ENCODE measurements around the gene CXCL8.
A peak's percentile ranks its signal among the peaks of the same experiment; 100 is the strongest.

The CXCL8 gene

DNA sequence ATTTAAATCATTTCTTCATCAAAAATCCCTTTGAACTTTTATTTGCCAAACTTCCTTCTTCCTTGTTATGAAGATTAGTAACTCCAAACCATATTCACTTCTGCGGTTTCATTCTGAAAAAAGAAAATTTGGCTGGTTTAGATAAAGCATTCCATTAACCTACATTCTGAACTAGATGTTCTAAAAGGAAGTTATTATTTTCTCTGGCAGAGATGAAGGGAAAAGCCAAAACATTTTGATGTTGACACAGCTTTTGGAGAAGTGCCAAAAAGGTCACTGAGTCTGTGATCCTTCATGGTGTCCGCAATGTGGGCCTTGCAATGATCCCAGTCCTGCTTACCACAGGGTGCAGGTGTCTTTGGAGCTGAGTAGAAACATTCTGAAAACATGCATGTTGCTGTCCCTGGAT is 36.0 kb downstream of the CXCL8 start:
- no peak for TF ChIP-seq TAF1 (IDR thresholded peaks at IDR 0.05; ENCODE audit: borderline replicate concordance, insufficient read depth, low read length)
- TF ChIP-seq SIN3A (IDR thresholded peaks at IDR 0.05; ENCODE audit: borderline replicate concordance, insufficient read depth, low read length) = no peak
- peak; percentile 25; the same call in 1 of the 2 replicates for TF ChIP-seq POLR2AphosphoS5 (IDR thresholded peaks at IDR 0.05; ENCODE audit: low read depth, low read length)

DNA sequence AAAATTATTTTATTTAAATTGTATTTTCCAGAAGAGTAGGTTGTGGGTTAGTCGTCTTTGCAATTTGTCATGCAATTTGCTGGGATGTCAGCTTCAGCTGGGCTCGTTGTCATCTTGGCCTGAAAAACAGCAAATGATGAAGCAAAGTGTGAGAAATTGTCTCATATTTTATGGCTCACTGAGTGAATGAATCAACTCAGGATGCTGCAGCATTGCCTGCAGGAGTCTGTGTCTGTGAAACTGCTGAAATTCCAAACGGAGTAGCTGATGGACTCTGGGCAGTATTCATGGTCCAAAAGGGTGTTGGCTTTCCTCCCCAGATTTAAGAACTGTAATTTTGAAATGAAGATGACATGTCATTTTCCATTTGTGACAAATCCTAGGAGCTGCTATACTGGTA is 37.2 kb downstream of the CXCL8 start:
- TF ChIP-seq TAF1 (IDR thresholded peaks at IDR 0.05; ENCODE audit: borderline replicate concordance, insufficient read depth, low read length) (no peak), FOXP2 (optimal IDR thresholded peaks at IDR 0.05; ENCODE audit: borderline replicate concordance, extremely low read depth, extremely low read length, insufficient read depth) (no peak), SIN3A (IDR thresholded peaks at IDR 0.05; ENCODE audit: borderline replicate concordance, insufficient read depth, low read length) (no peak), POLR2AphosphoS5 (IDR thresholded peaks at IDR 0.05; ENCODE audit: low read depth, low read length) (no peak)
- TF ChIP-seq, protein P1, sequence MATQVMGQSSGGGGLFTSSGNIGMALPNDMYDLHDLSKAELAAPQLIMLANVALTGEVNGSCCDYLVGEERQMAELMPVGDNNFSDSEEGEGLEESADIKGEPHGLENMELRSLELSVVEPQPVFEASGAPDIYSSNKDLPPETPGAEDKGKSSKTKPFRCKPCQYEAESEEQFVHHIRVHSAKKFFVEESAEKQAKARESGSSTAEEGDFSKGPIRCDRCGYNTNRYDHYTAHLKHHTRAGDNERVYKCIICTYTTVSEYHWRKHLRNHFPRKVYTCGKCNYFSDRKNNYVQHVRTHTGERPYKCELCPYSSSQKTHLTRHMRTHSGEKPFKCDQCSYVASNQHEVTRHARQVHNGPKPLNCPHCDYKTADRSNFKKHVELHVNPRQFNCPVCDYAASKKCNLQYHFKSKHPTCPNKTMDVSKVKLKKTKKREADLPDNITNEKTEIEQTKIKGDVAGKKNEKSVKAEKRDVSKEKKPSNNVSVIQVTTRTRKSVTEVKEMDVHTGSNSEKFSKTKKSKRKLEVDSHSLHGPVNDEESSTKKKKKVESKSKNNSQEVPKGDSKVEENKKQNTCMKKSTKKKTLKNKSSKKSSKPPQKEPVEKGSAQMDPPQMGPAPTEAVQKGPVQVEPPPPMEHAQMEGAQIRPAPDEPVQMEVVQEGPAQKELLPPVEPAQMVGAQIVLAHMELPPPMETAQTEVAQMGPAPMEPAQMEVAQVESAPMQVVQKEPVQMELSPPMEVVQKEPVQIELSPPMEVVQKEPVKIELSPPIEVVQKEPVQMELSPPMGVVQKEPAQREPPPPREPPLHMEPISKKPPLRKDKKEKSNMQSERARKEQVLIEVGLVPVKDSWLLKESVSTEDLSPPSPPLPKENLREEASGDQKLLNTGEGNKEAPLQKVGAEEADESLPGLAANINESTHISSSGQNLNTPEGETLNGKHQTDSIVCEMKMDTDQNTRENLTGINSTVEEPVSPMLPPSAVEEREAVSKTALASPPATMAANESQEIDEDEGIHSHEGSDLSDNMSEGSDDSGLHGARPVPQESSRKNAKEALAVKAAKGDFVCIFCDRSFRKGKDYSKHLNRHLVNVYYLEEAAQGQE (IDR thresholded peaks at IDR 0.05; ENCODE audit: insufficient read depth in 1 of 2, low read depth in 2 of 2, low read length in 2 of 2) = no peak

DNA sequence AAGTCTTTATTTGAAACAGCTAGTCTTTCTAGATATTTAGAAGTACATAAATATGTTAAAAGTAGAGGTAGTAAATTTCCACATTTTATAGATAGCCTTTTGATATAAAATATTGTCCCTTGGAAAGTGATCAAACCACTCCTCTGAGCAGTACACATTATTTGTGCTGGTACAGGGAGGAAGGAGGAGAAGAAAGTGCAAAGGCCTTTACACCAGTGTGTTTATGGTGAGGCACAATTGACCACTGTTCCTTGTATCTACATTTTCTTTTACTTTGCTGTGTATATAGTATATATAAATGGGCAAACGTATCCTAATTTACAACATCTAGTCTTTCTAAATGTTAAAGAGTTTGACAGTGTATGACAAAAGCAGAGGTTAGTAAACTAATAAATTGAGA is 39.9 kb downstream of the CXCL8 start:
- TF ChIP-seq, protein P1 (IDR thresholded peaks at IDR 0.05; ENCODE audit: insufficient read depth in 1 of 2, low read depth in 2 of 2, low read length in 2 of 2) = no peak
- TF ChIP-seq POLR2AphosphoS5 (IDR thresholded peaks at IDR 0.05; ENCODE audit: low read depth, low read length) = no peak
- no peak for TF ChIP-seq TAF1 (IDR thresholded peaks at IDR 0.05; ENCODE audit: borderline replicate concordance, insufficient read depth, low read length)
- TF ChIP-seq FOXP2 (optimal IDR thresholded peaks at IDR 0.05; ENCODE audit: borderline replicate concordance, extremely low read depth, extremely low read length, insufficient read depth) = no peak
- TF ChIP-seq SIN3A (IDR thresholded peaks at IDR 0.05; ENCODE audit: borderline replicate concordance, insufficient read depth, low read length) = no peak

DNA sequence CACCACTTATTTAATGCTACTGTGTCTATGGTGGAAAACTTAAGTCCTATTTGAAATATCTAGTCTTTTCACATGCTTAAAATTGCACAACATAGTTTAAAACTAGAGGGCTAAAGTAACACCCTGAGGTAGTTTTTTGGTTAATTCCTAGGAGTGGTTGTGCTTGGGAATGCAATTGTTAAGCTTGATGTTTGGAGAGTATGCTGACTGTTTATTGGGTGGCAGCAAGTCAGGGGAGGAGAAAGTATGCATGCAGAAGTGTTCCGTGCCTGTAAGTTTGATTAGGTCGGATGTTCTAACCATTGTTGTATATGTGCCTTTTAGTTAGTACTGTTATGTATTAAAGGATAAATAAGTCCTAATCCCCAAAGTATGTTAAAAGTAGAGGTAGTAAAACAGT is 40.5 kb downstream of the CXCL8 start:
- no peak for TF ChIP-seq SIN3A (IDR thresholded peaks at IDR 0.05; ENCODE audit: borderline replicate concordance, insufficient read depth, low read length)
- TF ChIP-seq, protein P1 (IDR thresholded peaks at IDR 0.05; ENCODE audit: insufficient read depth in 1 of 2, low read depth in 2 of 2, low read length in 2 of 2) = no peak
- no peak for TF ChIP-seq TAF1 (IDR thresholded peaks at IDR 0.05; ENCODE audit: borderline replicate concordance, insufficient read depth, low read length)
- no peak for TF ChIP-seq POLR2AphosphoS5 (IDR thresholded peaks at IDR 0.05; ENCODE audit: low read depth, low read length)
- TF ChIP-seq FOXP2 (optimal IDR thresholded peaks at IDR 0.05; ENCODE audit: borderline replicate concordance, extremely low read depth, extremely low read length, insufficient read depth) = no peak

DNA sequence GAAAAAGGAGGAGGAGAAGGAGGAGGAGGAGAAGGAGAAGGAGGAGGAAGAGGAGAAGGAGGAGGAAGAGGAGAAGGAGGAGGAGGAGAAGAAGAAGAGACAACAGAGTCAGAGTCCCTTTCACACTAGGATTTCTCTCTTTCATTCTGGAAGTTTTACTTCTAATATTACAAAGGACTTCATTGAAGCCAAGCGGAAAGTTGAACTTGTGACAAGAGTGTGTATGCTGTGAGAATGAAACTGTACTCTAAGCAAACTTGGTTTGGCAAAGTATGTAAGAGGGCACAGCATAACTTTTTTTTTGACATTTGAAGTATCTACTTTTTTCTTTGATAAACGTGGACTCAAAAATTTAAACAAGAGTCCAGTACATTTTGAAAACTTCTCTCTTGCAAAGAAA is 48.0 kb downstream of the CXCL8 start:
- TF ChIP-seq, protein P1 (IDR thresholded peaks at IDR 0.05; ENCODE audit: insufficient read depth in 1 of 2, low read depth in 2 of 2, low read length in 2 of 2) = no peak
- TF ChIP-seq TAF1 (IDR thresholded peaks at IDR 0.05; ENCODE audit: borderline replicate concordance, insufficient read depth, low read length) = no peak
- no peak for TF ChIP-seq FOXP2 (optimal IDR thresholded peaks at IDR 0.05; ENCODE audit: borderline replicate concordance, extremely low read depth, extremely low read length, insufficient read depth)
- no peak for TF ChIP-seq POLR2AphosphoS5 (IDR thresholded peaks at IDR 0.05; ENCODE audit: low read depth, low read length)
- TF ChIP-seq SIN3A (IDR thresholded peaks at IDR 0.05; ENCODE audit: borderline replicate concordance, insufficient read depth, low read length) = no peak
